T-helper 22 cell (primary cell): ENCODE data around the gene MICALL1.

ENCODE experiments used
- DNase-seq: peaks from one replicate; pipeline ENCODE4 v3.0.0-alpha.2; 2020; ENCODE audit warnings: low read depth

The MICALL1 gene

DNA sequence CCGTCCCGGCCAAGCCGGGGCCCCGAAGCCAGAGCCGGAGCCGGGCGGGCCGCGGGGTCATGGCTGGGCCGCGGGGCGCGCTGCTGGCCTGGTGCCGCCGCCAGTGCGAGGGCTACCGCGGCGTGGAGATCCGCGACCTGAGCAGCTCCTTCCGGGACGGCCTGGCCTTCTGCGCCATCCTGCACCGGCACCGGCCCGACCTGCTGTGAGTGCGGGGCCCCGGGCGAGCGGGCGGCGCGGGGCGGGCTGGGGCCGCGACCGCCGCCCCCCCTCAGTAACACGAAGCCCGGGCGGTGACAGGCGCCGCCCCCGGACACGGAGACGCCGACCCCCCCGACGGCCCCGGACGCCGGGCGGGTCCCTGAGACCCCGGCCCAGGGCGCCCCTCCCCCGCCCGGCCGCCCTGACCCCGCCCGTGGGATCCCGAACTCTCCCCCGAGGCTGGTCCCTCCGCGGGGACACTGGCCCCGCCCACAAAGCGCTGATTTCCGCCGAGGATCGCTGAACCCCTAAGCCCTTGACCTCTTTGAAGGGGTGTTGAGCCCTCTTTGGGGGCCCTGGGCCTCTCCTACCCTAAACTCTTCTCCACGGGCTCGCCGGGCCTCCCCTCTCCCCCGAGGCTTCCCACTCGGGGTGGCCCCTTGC lies 389 bp downstream of the MICALL1 start:
- peak; percentile 9 for DNase-seq

DNA sequence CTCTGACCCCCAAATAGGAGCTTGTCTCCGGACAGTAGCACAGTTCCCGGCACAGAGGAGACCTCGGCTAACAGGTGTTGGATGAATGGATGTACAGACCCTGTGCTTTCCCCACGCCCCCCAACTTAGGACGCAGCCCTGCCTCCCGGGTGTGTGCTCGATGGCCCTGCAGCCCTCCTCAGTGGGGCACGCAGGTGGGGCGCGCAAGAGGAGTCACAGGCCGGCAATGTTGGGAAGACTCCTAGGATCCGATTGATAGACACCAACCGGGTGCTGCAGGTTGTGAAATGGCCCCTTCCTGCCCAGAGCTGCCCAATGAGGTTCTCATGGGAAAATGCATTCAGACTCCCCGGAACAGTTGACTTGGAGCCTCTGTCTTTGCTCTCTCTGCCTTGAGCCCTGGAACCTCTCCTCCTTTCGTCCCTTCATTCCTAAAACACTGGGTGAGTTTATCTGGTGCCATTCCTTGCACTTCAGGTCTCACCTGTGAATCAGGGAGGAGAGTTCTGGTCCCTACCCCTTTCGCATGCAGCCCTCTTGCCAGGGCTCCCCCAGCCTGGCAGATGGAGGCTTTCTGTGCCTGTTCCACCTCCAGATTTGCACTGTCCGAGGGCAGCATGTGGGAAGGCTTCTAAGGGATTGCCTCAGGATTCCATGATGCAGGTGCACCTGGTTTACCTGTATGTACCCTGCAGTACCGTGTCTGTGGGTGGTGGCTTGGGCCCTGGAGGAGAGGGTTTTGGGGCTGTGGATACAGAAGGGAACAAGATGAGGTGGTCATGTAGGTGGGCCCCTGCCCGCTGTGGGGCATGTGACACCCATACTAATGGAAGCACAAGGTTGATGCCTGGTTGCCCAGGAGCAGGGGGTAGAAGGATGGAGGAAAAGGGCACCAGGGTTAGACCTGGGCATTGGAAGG lies 1.2 kb downstream of the MICALL1 start:
- no peak for DNase-seq

GRCh38 chr22:37909766-37910165 lies 3.7 kb downstream of the MICALL1 start:
- no peak for DNase-seq

DNA sequence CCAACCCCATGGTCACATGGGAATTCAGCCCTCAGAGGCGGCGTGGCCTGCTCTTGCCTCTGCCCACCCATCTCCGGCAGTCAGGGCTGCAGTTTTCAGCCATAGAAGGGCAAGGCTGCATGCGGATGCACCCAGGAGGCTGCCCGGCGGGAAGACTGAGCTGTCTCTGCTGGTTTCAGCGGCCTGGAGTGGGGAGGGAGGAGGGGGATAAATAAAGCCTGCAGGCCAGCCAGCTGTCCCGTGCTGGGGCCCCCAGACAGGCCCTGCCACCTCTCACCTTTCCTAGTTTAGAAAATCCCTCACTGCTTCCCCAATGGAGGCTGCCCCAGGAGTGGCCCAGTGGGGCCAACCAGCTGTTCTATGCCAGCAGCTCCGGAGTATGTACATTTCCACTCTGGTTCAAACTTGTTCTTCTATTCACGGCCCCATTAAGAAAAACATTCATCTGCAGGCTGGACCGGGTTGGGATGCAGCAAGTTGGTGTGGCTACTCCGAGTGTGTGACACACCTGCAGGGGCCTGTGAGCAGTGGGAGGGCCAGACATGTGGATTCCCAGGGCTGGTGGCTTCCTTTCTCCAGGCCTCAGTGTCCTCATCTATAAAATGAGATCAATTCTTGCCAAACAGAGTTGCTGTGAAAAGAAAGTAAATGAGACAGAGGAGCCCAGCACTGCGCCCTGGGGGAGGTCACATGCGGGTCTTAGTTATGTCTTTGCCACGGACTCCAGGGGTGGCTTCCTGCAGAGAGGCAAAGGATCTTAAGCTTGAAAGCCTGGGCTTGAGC lies 5.0 kb downstream of the MICALL1 start:
- no peak for DNase-seq

DNA sequence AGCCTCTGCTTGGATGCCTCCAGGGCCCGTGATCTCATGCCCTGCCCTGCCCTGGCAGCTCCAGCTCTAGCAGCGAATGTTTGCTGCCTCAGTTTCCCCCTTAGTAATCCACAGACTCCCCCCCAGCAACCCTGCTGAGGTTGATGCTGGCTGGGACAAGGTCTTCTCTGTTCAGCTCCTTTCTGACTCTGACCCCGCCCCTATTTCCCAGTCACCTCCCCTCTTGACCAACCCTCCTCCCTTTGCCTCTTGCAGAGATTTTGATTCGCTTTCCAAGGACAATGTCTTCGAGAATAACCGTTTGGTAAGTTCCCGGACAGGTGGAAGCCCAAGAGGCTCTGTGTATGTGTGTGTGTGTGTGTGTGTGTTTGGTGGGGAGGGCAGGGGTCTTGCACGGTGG lies 5.6 kb downstream of the MICALL1 start:
- no peak for DNase-seq

DNA sequence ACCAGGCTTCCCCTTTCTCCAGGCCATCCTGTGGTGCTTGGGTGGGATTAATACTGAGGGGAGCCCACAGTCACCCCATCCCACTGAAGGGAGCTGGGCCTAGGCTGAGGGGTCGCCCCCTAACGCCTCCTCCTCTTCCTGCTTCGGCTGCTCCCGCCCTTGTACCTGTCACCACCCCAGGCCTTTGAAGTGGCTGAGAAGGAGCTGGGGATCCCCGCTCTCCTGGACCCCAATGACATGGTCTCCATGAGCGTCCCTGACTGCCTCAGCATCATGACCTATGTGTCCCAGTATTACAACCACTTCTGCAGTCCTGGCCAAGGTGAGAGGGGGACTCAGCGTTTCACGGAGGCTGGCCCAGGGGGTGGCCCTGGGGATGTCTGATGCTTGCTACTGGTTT lies 6.1 kb downstream of the MICALL1 start:
- DNase-seq, result no peak

GRCh38 chr22:37913233-37913721 lies 7.2 kb downstream of the MICALL1 start:
- DNase-seq, result no peak

DNA sequence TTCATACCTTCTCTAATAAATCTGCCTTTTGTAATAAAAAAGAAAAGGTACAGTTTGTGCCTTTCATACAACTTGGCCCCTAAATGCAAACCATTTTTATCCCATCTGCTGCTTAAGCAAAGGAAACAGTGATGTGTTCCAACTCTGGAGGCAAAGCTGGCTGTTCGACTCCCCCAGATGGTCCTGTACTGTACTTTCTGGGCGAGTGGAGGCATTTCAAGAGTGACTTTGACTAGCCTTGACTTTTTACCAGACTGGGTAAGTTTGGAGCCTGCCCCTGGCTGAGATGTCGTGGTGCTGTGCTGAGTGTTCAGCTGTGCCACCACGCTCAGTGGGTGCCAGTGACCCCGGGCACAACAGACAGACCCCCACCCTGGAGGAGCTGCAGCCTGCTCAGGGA lies 10.2 kb downstream of the MICALL1 start:
- DNase-seq, result no peak

GRCh38 chr22:37917874-37918548 lies 11.9 kb downstream of the MICALL1 start:
- DNase-seq, result no peak

- DNase-seq, result no peak
These were observed 12.6 kb downstream of the MICALL1 start for GRCh38 chr22:37918580-37919270.

DNA sequence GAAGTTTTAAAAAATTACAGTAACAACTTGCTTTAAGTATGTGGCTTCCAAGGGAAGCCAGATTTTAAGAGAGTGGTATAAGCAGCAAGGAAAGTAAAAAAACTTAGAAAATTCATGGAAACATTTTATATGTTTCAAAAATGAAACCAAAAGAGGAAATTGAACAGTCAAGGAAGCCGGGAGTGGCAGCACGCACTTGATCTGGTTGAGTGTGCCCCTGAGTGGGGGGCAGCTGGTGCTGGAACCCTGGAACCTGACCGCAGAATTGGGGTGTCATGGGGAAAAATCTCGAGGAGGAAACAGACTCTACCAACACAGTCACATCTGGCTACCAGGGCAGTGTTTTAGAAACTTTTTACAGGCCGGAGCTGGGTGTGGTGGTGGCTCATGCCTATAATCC lies 14.0 kb downstream of the MICALL1 start:
- DNase-seq, result no peak

- DNase-seq, result no peak
These were observed 16.1 kb downstream of the MICALL1 start for GRCh38 chr22:37922191-37922590.

DNA sequence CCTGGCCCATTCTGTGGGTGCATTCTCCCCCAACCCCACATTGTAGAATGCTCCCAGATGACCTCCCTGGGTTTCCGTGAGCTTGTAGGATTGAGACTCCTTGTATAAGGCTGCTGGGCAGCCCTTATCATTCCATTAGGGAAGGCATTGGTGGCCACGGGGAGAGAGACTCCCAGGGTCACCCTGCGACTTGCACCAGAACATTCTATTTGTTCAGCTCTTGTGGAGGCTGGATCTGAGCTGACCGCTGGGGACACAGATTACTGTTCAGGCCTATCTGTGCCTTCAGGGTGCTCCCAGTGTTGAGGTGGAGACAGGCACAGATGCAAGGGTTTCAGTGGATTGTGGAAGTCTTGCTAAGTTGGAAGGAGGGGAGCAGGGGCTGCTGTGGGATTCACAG lies 17.8 kb downstream of the MICALL1 start:
- no peak for DNase-seq

DNA sequence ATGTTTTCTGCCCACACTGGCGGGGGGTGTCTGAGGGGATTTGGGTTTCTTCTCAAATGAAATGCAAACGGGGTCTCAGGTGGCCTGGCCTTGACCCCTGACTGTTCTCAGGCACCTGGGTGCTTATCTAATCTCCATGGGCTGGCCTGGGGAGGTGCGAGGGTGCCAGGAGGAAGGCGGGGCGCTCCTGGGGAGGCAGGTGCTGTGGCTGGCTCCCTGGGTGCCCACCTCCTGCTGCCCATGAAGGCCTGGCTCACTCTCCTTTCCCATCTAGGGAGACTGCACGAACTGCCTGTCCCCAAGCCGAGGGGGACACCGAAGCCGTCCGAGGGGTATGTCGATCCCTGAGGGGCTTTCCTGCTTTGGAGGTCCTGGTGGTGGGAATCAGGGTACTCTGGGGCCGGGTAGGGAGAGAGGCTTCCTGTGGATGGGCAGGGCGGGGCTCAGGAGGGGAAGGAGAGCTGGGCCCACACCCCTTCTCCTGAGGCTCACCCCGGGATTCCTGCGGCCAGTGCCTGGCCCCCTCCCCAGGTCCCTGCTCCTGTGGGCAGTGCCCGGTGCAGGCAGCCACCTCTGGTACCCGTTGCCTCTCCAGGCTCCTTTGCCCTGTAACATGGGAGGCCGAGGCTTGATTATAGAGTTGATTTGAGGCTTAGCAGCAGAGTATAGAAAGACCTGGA lies 18.4 kb downstream of the MICALL1 start:
- DNase-seq, result no peak

DNA sequence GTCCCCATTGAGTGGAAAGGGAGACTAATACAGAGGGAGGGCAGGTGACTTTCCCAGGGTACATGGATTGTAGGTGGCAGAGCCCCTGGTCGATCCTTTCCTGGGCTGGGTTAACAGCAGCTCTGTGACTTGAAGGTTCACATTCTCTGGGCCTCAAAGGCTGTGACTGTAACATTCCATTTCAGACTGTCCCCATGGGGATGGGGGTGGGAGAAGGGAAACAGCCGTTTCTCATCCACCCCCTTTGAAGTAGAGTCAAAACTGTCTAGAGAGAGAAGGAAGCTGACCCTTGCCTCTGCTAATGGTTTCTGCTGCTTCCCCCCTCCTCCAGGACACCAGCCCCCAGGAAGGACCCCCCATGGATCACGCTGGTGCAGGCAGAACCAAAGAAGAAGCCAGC lies 19.2 kb downstream of the MICALL1 start:
- DNase-seq, result no peak

DNA sequence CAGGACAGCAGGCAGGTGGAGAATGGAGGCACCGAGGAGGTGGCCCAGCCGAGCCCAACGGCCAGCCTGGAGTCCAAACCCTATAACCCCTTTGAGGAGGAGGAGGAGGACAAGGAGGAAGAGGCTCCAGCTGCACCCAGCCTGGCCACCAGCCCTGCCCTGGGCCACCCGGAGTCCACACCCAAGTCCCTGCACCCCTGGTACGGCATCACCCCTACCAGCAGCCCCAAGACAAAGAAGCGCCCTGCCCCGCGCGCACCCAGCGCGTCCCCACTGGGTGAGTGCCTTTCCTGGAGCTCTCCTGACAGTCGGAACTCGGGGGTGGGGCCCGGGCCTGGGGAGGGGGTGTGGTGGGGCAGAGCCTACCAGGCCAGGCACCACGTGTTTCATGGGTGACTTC lies 19.7 kb downstream of the MICALL1 start:
- no peak for DNase-seq

- no peak for DNase-seq
These were observed 20.3 kb downstream of the MICALL1 start for GRCh38 chr22:37926358-37926757.

- no peak for DNase-seq
These were observed 20.9 kb downstream of the MICALL1 start for GRCh38 chr22:37926771-37927636.

GRCh38 chr22:37927637-37927936 lies 21.5 kb downstream of the MICALL1 start:
- no peak for DNase-seq

DNA sequence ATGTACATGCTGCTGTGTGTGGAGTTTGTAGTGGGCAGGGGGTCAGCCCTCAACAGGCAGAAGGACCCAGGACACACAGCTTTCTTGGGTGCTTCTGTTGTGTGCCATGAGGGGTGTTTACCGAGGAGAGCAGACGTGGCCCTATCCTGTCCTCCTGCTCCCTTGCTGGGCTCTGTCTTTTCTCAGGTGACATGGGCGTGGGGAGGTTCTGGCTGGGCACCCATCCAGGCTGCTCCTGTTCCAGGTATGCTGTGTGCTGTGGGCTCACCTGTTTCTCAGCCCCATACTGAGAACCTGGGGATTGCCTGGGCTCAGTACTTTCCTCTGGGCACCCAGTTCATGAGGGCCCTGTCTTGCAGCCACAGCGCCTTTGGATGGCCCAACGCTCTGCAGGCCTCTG lies 23.3 kb downstream of the MICALL1 start:
- DNase-seq, result no peak
